Measurements from ENCODE around the gene MYH9.
"Not testable (repeated sequence)": the region's sequence is repeated elsewhere in the genome, so short reads cannot be mapped to it uniquely, and the experiment has no call there.

MYH9 gene

GRCh38 chr22:36387959-36388726, at the start of gene MYH9:
Gene MYH9 (minus strand): TSS chr22:36387967. CDS start chr22:36349236, 38,731 bp downstream.
- peak; percentile 96 for DNase-seq

- no peak for DNase-seq
These were observed 48.0 kb upstream of the MYH9 start for GRCh38 chr22:36435516-36436415.

- no peak for DNase-seq
These were observed 45.8 kb upstream of the MYH9 start for GRCh38 chr22:36433318-36434231.

- no peak for DNase-seq
These were observed 45.0 kb upstream of the MYH9 start for GRCh38 chr22:36432592-36433317.

- DNase-seq: no peak
These were observed 44.2 kb upstream of the MYH9 start for GRCh38 chr22:36431977-36432376.

- DNase-seq: no peak
These were observed 43.1 kb upstream of the MYH9 start for GRCh38 chr22:36430863-36431262.

- not testable (repeated sequence) for DNase-seq
These were observed 40.2 kb upstream of the MYH9 start for GRCh38 chr22:36427952-36428351.

GRCh38 chr22:36425977-36426523, 38.3 kb upstream of the MYH9 start:
- DNase-seq: no peak

- DNase-seq: no peak
These were observed 37.3 kb upstream of the MYH9 start for GRCh38 chr22:36424901-36425579.

GRCh38 chr22:36424466-36424865, 36.7 kb upstream of the MYH9 start:
- not testable (repeated sequence) for DNase-seq

GRCh38 chr22:36423461-36424404, 36.0 kb upstream of the MYH9 start:
- DNase-seq: no peak

- no peak for DNase-seq
These were observed 34.7 kb upstream of the MYH9 start for GRCh38 chr22:36422287-36423014.

- DNase-seq: no peak
These were observed 32.4 kb upstream of the MYH9 start for GRCh38 chr22:36419912-36420882.

GRCh38 chr22:36419177-36419911, 31.6 kb upstream of the MYH9 start:
- no peak for DNase-seq

GRCh38 chr22:36417281-36417686, 29.5 kb upstream of the MYH9 start:
- no peak for DNase-seq

- no peak for DNase-seq
These were observed 27.8 kb upstream of the MYH9 start for GRCh38 chr22:36415415-36416168.
